GM23338 (cell line): Measurements from ENCODE around the gene LCNL1. TPM values are rescaled to one million over a fixed set of nuclear protein-coding genes. Genes with fewer than 3 reads are reported as not detected.

Experiments used
- ATAC-seq: fragments of 200-7000 bp; cut with Tn5 transposase; 3 replicates; pipeline ENCODE4 v1.9.1; 2020
- DNase-seq: peaks from one replicate; pipeline ENCODE4 v3.0.0-alpha.2; 2015; ENCODE audit warnings: low spot score
- H2AFZ ChIP-seq: fragments of 200-600 bp; sonication (generic); 2 replicates; pipeline ENCODE4 v1.8.0; 2016; ENCODE audit warnings: antibody characterized with exemption, mild to moderate bottlenecking, moderate library complexity
- H3F3A ChIP-seq: fragments of 200-600 bp; sonication (generic); replicated peaks from 2 replicates; pipeline ENCODE4 v1.8.0; 2017; ENCODE audit warnings: antibody characterized with exemption, mixed run types, low read depth
- H3K27ac ChIP-seq: fragments of 200-600 bp; sonication (generic); 2 replicates; pipeline ENCODE4 v1.6.1; 2016; ENCODE audit warnings: low read depth
- H3K27me3 ChIP-seq: fragments of 200-600 bp; sonication (generic); 2 replicates; pipeline ENCODE4 v1.8.0; 2016; ENCODE audit warnings: mild to moderate bottlenecking, mixed run types, moderate library complexity; ENCODE audit not compliant: insufficient read depth
- H3K36me3 ChIP-seq: fragments of 200-600 bp; sonication (generic); 2 replicates; pipeline ENCODE4 v1.8.0; 2016; ENCODE audit warnings: mild to moderate bottlenecking; ENCODE audit not compliant: insufficient read depth
- H3K4me1 ChIP-seq: fragments of 200-600 bp; sonication (generic); 2 replicates; pipeline ENCODE4 v1.8.0; 2016; ENCODE audit warnings: mild to moderate bottlenecking, moderate library complexity; ENCODE audit not compliant: insufficient read depth
- H3K4me2 ChIP-seq: fragments of 200-600 bp; sonication (generic); 2 replicates; pipeline ENCODE4 v1.7.1; 2017; ENCODE audit warnings: mixed run types
- H3K4me3 ChIP-seq: fragments of 200-600 bp; sonication (generic); 2 replicates; pipeline ENCODE4 v1.6.1; 2016; ENCODE audit warnings: mixed run types
- H3K79me2 ChIP-seq: fragments of 200-600 bp; sonication (generic); replicated peaks from 2 replicates; pipeline ENCODE4 v1.8.0; 2017; ENCODE audit warnings: mild to moderate bottlenecking; ENCODE audit not compliant: insufficient read depth
- H3K9me2 ChIP-seq: fragments of 200-600 bp; sonication (generic); 2 replicates; pipeline ENCODE4 v1.8.0; 2017; ENCODE audit not compliant: insufficient read depth
- H4K20me1 ChIP-seq: fragments of 200-600 bp; sonication (generic); replicated peaks from 2 replicates; pipeline ENCODE4 v1.8.0; 2017; ENCODE audit warnings: mild to moderate bottlenecking; ENCODE audit not compliant: insufficient read depth
- H3K27ac Mint-ChIP-seq: 2 replicates; pipeline ENCODE4 v1.8.0; 2020; ENCODE audit warnings: inconsistent platforms, mild to moderate bottlenecking, moderate library complexity, mixed read lengths
- H3K27me3 Mint-ChIP-seq: 3 replicates; pipeline ENCODE4 v1.8.0; 2022; ENCODE audit warnings: low read depth, mild to moderate bottlenecking, moderate library complexity, mixed read lengths, inconsistent platforms; ENCODE audit not compliant: insufficient read depth, poor library complexity
- H3K36me3 Mint-ChIP-seq: 3 replicates; pipeline ENCODE4 v1.8.0; 2021; ENCODE audit warnings: low read depth, mild to moderate bottlenecking, inconsistent platforms, moderate library complexity, mixed read lengths
- H3K4me1 Mint-ChIP-seq: 3 replicates; pipeline ENCODE4 v1.8.0; 2020; ENCODE audit warnings: mild to moderate bottlenecking, inconsistent platforms, mixed read lengths
- H3K4me3 Mint-ChIP-seq: 3 replicates; pipeline ENCODE4 v1.8.0; 2021; ENCODE audit warnings: moderate library complexity, mild to moderate bottlenecking, inconsistent platforms, mixed read lengths
- H3K9me3 Mint-ChIP-seq: 3 replicates; pipeline ENCODE4 v1.8.0; 2020; ENCODE audit warnings: moderate library complexity, mild to moderate bottlenecking, inconsistent platforms, mixed read lengths
- CREB1 ChIP-seq: fragments of 250-450 bp; sonication (Bioruptor Pico); IDR thresholded peaks from 2 replicates; pipeline ENCODE4 v1.5.0; 2020; ENCODE audit warnings: low read depth, mild to moderate bottlenecking, moderate library complexity
- EZH2 ChIP-seq: fragments of 200-600 bp; sonication (generic); IDR thresholded peaks from one replicate; pipeline ENCODE4 v1.8.0; 2017; ENCODE audit warnings: antibody characterized with exemption, mild to moderate bottlenecking, low read depth; ENCODE audit not compliant: unreplicated experiment
- EZH2phosphoT487 ChIP-seq: fragments of 200-600 bp; sonication (generic); IDR thresholded peaks from one replicate; pipeline ENCODE4 v1.8.1; 2018; ENCODE audit warnings: antibody characterized with exemption; ENCODE audit not compliant: unreplicated experiment
- JUNB ChIP-seq: IDR thresholded peaks from one replicate; pipeline ENCODE4 v1.6.1; 2016; ENCODE audit warnings: antibody characterized with exemption; ENCODE audit not compliant: unreplicated experiment
- NANOG ChIP-seq: IDR thresholded peaks from 2 replicates; pipeline ENCODE4 v1.6.1; 2016; ENCODE audit warnings: antibody characterized with exemption, borderline replicate concordance
- POLR2AphosphoS5 ChIP-seq: IDR thresholded peaks from 2 replicates; pipeline ENCODE4 v1.6.1; 2016; ENCODE audit warnings: antibody characterized with exemption, low read depth
- STAT1 ChIP-seq: IDR thresholded peaks from one replicate; pipeline ENCODE4 v1.6.1; 2016; ENCODE audit warnings: antibody characterized with exemption; ENCODE audit not compliant: unreplicated experiment
- ZNF114 ChIP-seq: fragments of 250-450 bp; sonication (Bioruptor Pico); IDR thresholded peaks from 2 replicates; pipeline ENCODE4 v1.5.0; 2020; ENCODE audit warnings: mild to moderate bottlenecking, moderate library complexity
- ZNF331 ChIP-seq: fragments of 250-450 bp; sonication (Bioruptor Pico); IDR thresholded peaks from 2 replicates; pipeline ENCODE4 v1.5.0; 2020; ENCODE audit warnings: low read depth, mild to moderate bottlenecking, moderate library complexity
- polyA plus RNA-seq: library from polyadenylated mRNA; unstranded; fragments of >200 nt; fragmentation: Nextera tagmentation; extraction: Ambion mirVana; gene quantifications from 2 replicates; pipeline ENCODE4 v1.2.1, GENCODE V29; 2016
- total RNA-seq: library from RNA; depleted of rRNA; stranded (reverse); fragments of >200 nt; shearing (Covaris generic); gene quantifications from 2 replicates; pipeline ENCODE4 v1.2.3, GENCODE V29; 2014
- TF ChIP-seq, protein P1 (sequence below), 2 experiments: fragments of 200-600 bp in 1 of 2; sonication (generic) in 1 of 2; conservative IDR thresholded peaks; 2 replicates each; pipeline versions ENCODE4 v1.5.1 to v1.6.1; 2016 to 2017; ENCODE audit warnings: antibody characterized with exemption in 2 of 2, low read depth in 2 of 2, mild to moderate bottlenecking in 2 of 2, moderate library complexity in 1 of 2
- TF ChIP-seq, protein P2 (sequence below): IDR thresholded peaks from one replicate; pipeline ENCODE4 v1.6.1; 2018; ENCODE audit warnings: antibody characterized with exemption; ENCODE audit not compliant: unreplicated experiment
- TF ChIP-seq, protein P3 (sequence below): IDR thresholded peaks from 2 replicates; pipeline ENCODE4 v1.6.1; 2016; ENCODE audit warnings: antibody characterized with exemption
- TF ChIP-seq, protein P4 (sequence below): fragments of 250-450 bp; sonication (Bioruptor Pico); IDR thresholded peaks from 2 replicates; pipeline ENCODE4 v1.5.0; 2020; ENCODE audit warnings: mild to moderate bottlenecking, moderate library complexity

The LCNL1 gene
- total and polyA plus RNA-seq, 2 experiments from 2014 or later: 0.11 TPM; not detected in 1

DNA sequence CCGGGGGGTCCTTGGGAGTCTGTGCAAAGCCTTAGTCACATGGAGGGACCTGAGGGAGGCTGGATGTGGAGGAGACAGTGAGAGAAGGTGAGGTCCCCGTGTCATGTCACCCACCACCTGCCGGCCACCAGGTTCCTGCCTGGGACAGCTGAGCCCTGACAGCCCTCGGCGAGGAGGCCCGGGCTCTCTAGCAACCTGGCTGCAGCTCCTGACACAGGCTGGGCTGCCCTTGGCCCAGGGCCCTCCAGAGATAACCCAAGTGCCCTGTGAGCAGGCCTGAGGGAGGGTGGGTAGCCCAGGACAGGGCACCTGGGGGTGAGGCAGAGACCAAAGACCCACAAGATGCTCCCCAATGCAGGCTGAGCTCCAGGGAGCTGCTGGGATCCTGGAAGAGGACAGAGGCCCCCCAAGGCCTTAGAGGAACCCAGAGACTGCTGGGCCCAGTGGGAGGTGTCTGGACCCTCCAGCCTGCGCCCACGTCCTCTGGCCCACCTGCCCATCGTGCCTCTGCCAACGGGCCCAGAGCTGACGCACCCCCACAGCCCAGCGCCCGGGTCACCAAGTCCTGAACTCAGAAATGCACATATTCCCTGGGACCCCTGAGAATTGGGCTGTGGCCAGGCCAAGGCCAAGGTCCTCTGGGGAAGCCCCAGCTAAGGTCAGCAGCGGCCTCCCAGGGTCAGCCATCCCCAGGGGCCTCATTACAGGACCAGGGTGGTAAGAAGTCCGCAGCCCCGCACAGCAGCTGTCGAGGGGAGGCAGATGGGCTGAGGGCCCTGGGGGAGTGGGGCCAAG is 14.3 kb upstream of the LCNL1 start:
- Histone ChIP-seq H4K20me1 (no peaks in the 10 kb centered on the region), H3K4me3 (no peak overlapping the region), H3F3A (no peaks in the 10 kb centered on the region), H2AFZ (no peak overlapping the region), H3K9me2 (no peaks in the 10 kb centered on the region), H3K79me2 (no peaks in the 10 kb centered on the region), H3K4me1 (peaks cover 9% of the 10 kb centered on the region), H3K4me2 (no peak overlapping the region), H3K36me3 (no peaks in the 10 kb centered on the region), H3K27ac (no peak overlapping the region), H3K27me3 (no peaks in the 10 kb centered on the region)
- no peak overlapping the region for H3K27ac Mint-ChIP-seq
- no peaks in the 10 kb centered on the region for H3K36me3 Mint-ChIP-seq
- no peak overlapping the region for H3K4me3 Mint-ChIP-seq
- DNase-seq (no peak), ATAC-seq (no peak)
- H3K9me3 Mint-ChIP-seq: no peaks in the 10 kb centered on the region; the same call in 2 of the 3 replicates
- peaks cover 5% of the 10 kb centered on the region for H3K27me3 Mint-ChIP-seq
- peaks cover 9% of the 10 kb centered on the region for H3K4me1 Mint-ChIP-seq
- TF ChIP-seq ZNF331 (CRISPR knock-in tag): no peak
- no peak for TF ChIP-seq EZH2phosphoT487
- TF ChIP-seq, protein P1, sequence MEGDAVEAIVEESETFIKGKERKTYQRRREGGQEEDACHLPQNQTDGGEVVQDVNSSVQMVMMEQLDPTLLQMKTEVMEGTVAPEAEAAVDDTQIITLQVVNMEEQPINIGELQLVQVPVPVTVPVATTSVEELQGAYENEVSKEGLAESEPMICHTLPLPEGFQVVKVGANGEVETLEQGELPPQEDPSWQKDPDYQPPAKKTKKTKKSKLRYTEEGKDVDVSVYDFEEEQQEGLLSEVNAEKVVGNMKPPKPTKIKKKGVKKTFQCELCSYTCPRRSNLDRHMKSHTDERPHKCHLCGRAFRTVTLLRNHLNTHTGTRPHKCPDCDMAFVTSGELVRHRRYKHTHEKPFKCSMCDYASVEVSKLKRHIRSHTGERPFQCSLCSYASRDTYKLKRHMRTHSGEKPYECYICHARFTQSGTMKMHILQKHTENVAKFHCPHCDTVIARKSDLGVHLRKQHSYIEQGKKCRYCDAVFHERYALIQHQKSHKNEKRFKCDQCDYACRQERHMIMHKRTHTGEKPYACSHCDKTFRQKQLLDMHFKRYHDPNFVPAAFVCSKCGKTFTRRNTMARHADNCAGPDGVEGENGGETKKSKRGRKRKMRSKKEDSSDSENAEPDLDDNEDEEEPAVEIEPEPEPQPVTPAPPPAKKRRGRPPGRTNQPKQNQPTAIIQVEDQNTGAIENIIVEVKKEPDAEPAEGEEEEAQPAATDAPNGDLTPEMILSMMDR (conservative IDR thresholded peaks at IDR 0.05; ENCODE audit: low read depth in 2 of 2): no peak
- TF ChIP-seq STAT1: no peak
- no peak for TF ChIP-seq JUNB
- no peak for TF ChIP-seq EZH2
- TF ChIP-seq, protein P2, sequence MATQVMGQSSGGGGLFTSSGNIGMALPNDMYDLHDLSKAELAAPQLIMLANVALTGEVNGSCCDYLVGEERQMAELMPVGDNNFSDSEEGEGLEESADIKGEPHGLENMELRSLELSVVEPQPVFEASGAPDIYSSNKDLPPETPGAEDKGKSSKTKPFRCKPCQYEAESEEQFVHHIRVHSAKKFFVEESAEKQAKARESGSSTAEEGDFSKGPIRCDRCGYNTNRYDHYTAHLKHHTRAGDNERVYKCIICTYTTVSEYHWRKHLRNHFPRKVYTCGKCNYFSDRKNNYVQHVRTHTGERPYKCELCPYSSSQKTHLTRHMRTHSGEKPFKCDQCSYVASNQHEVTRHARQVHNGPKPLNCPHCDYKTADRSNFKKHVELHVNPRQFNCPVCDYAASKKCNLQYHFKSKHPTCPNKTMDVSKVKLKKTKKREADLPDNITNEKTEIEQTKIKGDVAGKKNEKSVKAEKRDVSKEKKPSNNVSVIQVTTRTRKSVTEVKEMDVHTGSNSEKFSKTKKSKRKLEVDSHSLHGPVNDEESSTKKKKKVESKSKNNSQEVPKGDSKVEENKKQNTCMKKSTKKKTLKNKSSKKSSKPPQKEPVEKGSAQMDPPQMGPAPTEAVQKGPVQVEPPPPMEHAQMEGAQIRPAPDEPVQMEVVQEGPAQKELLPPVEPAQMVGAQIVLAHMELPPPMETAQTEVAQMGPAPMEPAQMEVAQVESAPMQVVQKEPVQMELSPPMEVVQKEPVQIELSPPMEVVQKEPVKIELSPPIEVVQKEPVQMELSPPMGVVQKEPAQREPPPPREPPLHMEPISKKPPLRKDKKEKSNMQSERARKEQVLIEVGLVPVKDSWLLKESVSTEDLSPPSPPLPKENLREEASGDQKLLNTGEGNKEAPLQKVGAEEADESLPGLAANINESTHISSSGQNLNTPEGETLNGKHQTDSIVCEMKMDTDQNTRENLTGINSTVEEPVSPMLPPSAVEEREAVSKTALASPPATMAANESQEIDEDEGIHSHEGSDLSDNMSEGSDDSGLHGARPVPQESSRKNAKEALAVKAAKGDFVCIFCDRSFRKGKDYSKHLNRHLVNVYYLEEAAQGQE: no peak
- TF ChIP-seq POLR2AphosphoS5: no peak
- TF ChIP-seq, protein P3, sequence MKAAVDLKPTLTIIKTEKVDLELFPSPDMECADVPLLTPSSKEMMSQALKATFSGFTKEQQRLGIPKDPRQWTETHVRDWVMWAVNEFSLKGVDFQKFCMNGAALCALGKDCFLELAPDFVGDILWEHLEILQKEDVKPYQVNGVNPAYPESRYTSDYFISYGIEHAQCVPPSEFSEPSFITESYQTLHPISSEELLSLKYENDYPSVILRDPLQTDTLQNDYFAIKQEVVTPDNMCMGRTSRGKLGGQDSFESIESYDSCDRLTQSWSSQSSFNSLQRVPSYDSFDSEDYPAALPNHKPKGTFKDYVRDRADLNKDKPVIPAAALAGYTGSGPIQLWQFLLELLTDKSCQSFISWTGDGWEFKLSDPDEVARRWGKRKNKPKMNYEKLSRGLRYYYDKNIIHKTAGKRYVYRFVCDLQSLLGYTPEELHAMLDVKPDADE: no peak
- TF ChIP-seq NANOG: no peak
- TF ChIP-seq, protein P4, sequence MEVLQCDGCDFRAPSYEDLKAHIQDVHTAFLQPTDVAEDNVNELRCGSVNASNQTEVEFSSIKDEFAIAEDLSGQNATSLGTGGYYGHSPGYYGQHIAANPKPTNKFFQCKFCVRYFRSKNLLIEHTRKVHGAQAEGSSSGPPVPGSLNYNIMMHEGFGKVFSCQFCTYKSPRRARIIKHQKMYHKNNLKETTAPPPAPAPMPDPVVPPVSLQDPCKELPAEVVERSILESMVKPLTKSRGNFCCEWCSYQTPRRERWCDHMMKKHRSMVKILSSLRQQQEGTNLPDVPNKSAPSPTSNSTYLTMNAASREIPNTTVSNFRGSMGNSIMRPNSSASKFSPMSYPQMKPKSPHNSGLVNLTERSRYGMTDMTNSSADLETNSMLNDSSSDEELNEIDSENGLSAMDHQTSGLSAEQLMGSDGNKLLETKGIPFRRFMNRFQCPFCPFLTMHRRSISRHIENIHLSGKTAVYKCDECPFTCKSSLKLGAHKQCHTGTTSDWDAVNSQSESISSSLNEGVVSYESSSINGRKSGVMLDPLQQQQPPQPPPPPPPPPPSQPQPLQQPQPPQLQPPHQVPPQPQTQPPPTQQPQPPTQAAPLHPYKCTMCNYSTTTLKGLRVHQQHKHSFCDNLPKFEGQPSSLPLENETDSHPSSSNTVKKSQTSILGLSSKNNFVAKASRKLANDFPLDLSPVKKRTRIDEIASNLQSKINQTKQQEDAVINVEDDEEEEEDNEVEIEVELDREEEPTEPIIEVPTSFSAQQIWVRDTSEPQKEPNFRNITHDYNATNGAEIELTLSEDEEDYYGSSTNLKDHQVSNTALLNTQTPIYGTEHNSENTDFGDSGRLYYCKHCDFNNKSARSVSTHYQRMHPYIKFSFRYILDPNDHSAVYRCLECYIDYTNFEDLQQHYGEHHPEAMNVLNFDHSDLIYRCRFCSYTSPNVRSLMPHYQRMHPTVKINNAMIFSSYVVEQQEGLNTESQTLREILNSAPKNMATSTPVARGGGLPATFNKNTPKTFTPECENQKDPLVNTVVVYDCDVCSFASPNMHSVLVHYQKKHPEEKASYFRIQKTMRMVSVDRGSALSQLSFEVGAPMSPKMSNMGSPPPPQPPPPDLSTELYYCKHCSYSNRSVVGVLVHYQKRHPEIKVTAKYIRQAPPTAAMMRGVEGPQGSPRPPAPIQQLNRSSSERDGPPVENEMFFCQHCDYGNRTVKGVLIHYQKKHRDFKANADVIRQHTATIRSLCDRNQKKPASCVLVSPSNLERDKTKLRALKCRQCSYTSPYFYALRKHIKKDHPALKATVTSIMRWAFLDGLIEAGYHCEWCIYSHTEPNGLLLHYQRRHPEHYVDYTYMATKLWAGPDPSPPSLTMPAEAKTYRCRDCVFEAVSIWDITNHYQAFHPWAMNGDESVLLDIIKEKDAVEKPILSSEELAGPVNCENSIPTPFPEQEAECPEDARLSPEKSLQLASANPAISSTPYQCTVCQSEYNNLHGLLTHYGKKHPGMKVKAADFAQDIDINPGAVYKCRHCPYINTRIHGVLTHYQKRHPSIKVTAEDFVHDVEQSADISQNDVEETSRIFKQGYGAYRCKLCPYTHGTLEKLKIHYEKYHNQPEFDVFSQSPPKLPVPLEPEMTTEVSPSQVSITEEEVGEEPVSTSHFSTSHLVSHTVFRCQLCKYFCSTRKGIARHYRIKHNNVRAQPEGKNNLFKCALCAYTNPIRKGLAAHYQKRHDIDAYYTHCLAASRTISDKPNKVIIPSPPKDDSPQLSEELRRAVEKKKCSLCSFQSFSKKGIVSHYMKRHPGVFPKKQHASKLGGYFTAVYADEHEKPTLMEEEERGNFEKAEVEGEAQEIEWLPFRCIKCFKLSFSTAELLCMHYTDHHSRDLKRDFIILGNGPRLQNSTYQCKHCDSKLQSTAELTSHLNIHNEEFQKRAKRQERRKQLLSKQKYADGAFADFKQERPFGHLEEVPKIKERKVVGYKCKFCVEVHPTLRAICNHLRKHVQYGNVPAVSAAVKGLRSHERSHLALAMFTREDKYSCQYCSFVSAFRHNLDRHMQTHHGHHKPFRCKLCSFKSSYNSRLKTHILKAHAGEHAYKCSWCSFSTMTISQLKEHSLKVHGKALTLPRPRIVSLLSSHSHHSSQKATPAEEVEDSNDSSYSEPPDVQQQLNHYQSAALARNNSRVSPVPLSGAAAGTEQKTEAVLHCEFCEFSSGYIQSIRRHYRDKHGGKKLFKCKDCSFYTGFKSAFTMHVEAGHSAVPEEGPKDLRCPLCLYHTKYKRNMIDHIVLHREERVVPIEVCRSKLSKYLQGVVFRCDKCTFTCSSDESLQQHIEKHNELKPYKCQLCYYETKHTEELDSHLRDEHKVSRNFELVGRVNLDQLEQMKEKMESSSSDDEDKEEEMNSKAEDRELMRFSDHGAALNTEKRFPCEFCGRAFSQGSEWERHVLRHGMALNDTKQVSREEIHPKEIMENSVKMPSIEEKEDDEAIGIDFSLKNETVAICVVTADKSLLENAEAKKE (CRISPR knock-in tag): no peak
- no peak for TF ChIP-seq ZNF114 (CRISPR knock-in tag)
- no peak for TF ChIP-seq CREB1 (CRISPR knock-in tag)
